Activated CD4-positive, alpha-beta T cell treated with anti-CD3 and anti-CD28 coated beads, Interleukin-2, Interleukin-6, amounts not matched to agents 100 ng/mL and 50 ng/mL, durations not matched to agents 16 hours and 8 hours (primary cell): Measurements from ENCODE around the gene FCSK.

Experiments
- DNase-seq: peaks from one replicate; pipeline ENCODE4 v3.0.0-alpha.2; 2020

FCSK gene

DNA sequence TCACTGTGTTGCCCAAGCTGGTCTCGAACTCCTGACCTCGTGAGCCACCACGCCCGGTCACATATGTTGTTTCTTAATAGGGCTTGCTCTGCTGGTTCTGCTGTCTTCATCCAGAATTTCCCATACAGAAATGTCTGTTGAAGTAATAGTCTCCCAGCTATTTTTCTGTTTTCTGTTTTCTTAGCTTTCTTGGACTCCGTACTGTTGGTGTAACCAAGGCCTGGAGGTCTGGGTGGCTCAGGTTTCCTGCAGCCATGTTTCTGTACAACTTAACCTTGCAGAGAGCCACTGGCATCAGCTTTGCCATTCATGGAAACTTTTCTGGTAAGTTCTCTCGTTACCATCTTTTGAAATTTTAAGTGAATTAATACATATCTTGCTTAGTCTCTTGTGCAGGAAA, 72.0 kb downstream of the FCSK start:
- DNase-seq: no peak

DNA sequence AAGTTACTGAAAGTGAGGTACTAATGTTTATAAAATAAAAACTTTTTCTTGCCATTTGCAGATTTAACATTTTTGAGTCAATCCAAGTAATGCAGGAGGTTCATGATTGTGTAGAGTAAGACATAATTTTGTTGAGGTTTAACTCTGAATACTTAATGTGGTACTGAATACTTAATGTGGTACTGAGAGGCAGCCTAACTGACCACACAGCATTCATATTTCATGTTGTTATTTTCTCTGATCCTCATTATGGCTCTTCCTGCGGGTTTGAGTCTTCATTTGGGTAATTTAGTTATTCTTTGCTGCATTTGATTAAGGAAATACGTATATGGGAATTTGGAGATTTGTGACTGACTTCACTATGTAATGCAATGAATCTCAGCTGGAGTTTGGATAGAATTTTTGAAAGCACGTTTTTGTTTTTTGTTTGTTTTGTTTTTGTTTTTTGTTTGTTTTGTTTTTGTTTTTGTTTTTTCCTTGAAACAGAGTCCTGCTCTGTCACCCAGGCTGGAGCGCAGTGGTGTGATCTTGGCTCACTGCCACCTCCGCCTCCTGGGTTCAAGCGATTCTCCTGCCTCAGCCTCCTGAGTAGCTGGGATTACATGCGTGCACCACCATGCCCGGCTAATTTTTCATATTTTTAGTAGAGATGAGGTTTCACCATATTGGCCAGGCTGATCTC, 73.1 kb downstream of the FCSK start:
- no peak for DNase-seq

DNA sequence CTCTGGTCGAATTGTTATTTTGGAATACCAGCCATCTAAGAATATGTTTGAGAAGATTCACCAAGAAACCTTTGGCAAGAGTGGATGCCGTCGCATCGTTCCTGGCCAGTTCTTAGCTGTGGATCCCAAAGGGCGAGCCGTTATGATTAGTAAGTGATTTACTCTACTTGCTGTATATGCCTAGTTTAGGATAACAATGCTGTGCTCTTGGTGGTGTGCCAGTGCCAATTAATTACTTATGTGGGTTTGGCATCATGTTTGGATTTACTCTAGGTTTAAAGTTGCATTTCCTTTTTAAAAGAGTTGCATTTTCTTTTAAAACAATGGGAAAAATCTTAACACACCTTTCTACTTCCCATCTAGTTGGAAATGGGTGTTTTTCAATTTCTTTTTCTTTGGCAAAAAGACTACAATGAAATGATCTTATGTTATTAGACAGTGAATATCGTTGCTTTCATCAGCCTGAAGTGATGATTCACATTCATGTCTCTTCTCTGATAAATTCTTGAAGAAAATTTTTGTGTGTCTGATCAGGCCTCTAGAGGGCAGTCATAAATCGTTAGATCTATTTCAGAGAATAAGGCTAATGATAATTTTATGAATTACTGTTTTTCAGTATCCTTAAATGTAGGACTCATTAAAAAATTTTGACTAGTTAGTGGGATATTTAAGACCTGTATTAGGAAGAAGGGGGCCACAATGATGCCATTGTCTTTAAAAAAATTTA, 74.8 kb downstream of the FCSK start:
- DNase-seq: peak; percentile 42
